Smooth muscle cell (in vitro differentiated cells): Measurements from ENCODE around the gene ARHGAP45. TPM values are rescaled to one million over a fixed set of nuclear protein-coding genes. Genes with fewer than 3 reads are reported as not detected.

Source experiments
- DNase-seq: peaks from one replicate; lab custom pipeline; 2025; ENCODE audit not compliant: unreplicated experiment; lab: John Stamatoyannopoulos, UW
- H2AFZ ChIP-seq: fragments of 200-600 bp; sonication (generic); 2 replicates; pipeline ENCODE4 v1.6.0; 2016; ENCODE audit warnings: antibody characterized with exemption, low read depth, mild to moderate bottlenecking
- H3F3A ChIP-seq: fragments of 200-600 bp; sonication (generic); 2 replicates; pipeline ENCODE4 v1.6.0; 2017; ENCODE audit warnings: antibody characterized with exemption, low read depth
- H3K27ac ChIP-seq: fragments of 200-600 bp; sonication (generic); 2 replicates; pipeline ENCODE4 v1.5.1; 2016; ENCODE audit warnings: low read depth, mild to moderate bottlenecking
- H3K27me3 ChIP-seq: fragments of 200-600 bp; sonication (generic); 2 replicates; pipeline ENCODE4 v1.6.1; 2016; ENCODE audit warnings: low read depth, mild to moderate bottlenecking
- H3K36me3 ChIP-seq: fragments of 200-600 bp; sonication (generic); 2 replicates; pipeline ENCODE4 v1.5.1; 2016; ENCODE audit warnings: low read depth
- H3K4me1 ChIP-seq: fragments of 200-600 bp; sonication (generic); 2 replicates; pipeline ENCODE4 v1.5.1; 2016; ENCODE audit warnings: low read depth
- H3K4me2 ChIP-seq: fragments of 200-600 bp; sonication (generic); 2 replicates; pipeline ENCODE4 v1.6.0; 2016; ENCODE audit warnings: mild to moderate bottlenecking
- H3K4me3 ChIP-seq: fragments of 200-600 bp; sonication (generic); 2 replicates; pipeline ENCODE4 v1.5.1; 2016; ENCODE audit warnings: mild to moderate bottlenecking
- H3K79me2 ChIP-seq: fragments of 200-600 bp; sonication (generic); 2 replicates; pipeline ENCODE4 v1.6.0; 2016; ENCODE audit warnings: low read depth, mild to moderate bottlenecking
- H3K9ac ChIP-seq: fragments of 200-600 bp; sonication (generic); 2 replicates; pipeline ENCODE4 v1.6.0; 2016; ENCODE audit warnings: low read depth
- H3K9me3 ChIP-seq: fragments of 200-600 bp; sonication (generic); replicated peaks from 2 replicates; pipeline ENCODE4 v1.5.1; 2016; ENCODE audit warnings: low read depth
- H4K20me1 ChIP-seq: fragments of 200-600 bp; sonication (generic); 2 replicates; pipeline ENCODE4 v1.6.0; 2016; ENCODE audit warnings: low read depth
- CTCF ChIP-seq: fragments of 200-600 bp; sonication (generic); IDR thresholded peaks from 2 replicates; pipeline ENCODE4 v1.5.1; 2017; ENCODE audit warnings: borderline replicate concordance, mild to moderate bottlenecking, antibody characterized with exemption; ENCODE audit not compliant: insufficient read depth, poor library complexity, severe bottlenecking
- WGBS: methylation state at CpG from one replicate; pipeline ENCODE4 v1.1.7; 2016; ENCODE audit warnings: low lambda C conversion rate; 5-methylcytosine and 5-hydroxymethylcytosine counted together
- polyA plus RNA-seq: library from polyadenylated mRNA; unstranded; fragments of >200 nt; fragmentation: Nextera tagmentation; extraction: Ambion mirVana; gene quantifications from 2 replicates; pipeline ENCODE4 v1.2.1, GENCODE V29; 2016
- total RNA-seq: library from RNA; depleted of rRNA; stranded (reverse); fragments of >200 nt; gene quantifications from 2 replicates; pipeline ENCODE4 v1.2.3, GENCODE V29; 2014

ARHGAP45 gene
- total and polyA plus RNA-seq, 2 experiments from 2014 or later = 4.4 to 8.0 TPM

- Histone ChIP-seq H3F3A (no peaks in the 10 kb centered on the region), H3K9me3 (no peaks in the 10 kb centered on the region), H3K4me3 (peak overlapping the region; percentile 54), H3K4me1 (peaks cover 6% of the 10 kb centered on the region), H4K20me1 (peaks cover 48% of the 10 kb centered on the region), H3K36me3 (no peaks in the 10 kb centered on the region), H3K4me2 (peak overlapping the region; percentile 87), H2AFZ (no peak overlapping the region), H3K79me2 (peaks cover 10% of the 10 kb centered on the region), H3K9ac (no peak overlapping the region), H3K27ac (peak overlapping the region; percentile 47), H3K27me3 (no peaks in the 10 kb centered on the region)
- no peak for TF ChIP-seq CTCF
- 71% methylated on average over 22 of the region's 22 CpGs for WGBS
- no peak for DNase-seq
These were observed 27.9 kb upstream of the ARHGAP45 start for GRCh38 chr19:1038978-1039645.

- H3F3A ChIP-seq = no peaks in the 10 kb centered on the region
- peak; percentile 75 for DNase-seq
- peaks cover 6% of the 10 kb centered on the region for H3K4me1 ChIP-seq
- no peaks in the 10 kb centered on the region for H3K36me3 ChIP-seq
- TF ChIP-seq CTCF = no peak
- H3K79me2 ChIP-seq = peaks cover 10% of the 10 kb centered on the region
- no peak within 1 kb of the TSS for H3K9ac ChIP-seq
- peak within 1 kb of the TSS; percentile 54 for H3K4me3 ChIP-seq
- no peaks in the 10 kb centered on the region for H3K27me3 ChIP-seq
- H3K4me2 ChIP-seq = peak within 1 kb of the TSS; percentile 87
- WGBS = 5% methylated on average over 55 of the region's 56 CpGs
- H3K9me3 ChIP-seq = no peaks in the 10 kb centered on the region
- H3K27ac ChIP-seq = peak within 1 kb of the TSS; percentile 47
- peaks cover 48% of the 10 kb centered on the region for H4K20me1 ChIP-seq
- H2AFZ ChIP-seq = no peak within 1 kb of the TSS
These were observed 27.1 kb upstream of the ARHGAP45 start, which contains the start of gene ABCA7 for GRCh38 chr19:1039646-1040475. Gene ABCA7, plus strand, starts transcription at chr19:1040107. Its CDS starts 1,255 bp downstream, at chr19:1041362.

- no peak for TF ChIP-seq CTCF
- DNase-seq = peak; percentile 38
- Histone ChIP-seq H3K36me3 (no peaks in the 10 kb centered on the region), H3K4me3 (peak overlapping the region; percentile 54), H3K79me2 (peaks cover 5% of the 10 kb centered on the region), H3K9me3 (no peaks in the 10 kb centered on the region), H2AFZ (no peak overlapping the region), H3F3A (no peaks in the 10 kb centered on the region), H3K27ac (no peak overlapping the region), H3K4me1 (peaks cover 6% of the 10 kb centered on the region), H3K9ac (no peak overlapping the region), H3K27me3 (no peaks in the 10 kb centered on the region), H4K20me1 (peaks cover 40% of the 10 kb centered on the region), H3K4me2 (peak overlapping the region; percentile 87)
- WGBS = 9% methylated on average over 27 of the region's 27 CpGs
These were observed 26.3 kb upstream of the ARHGAP45 start for GRCh38 chr19:1040476-1041271.
